ENCODE data around the gene ZNF736. TPM values are rescaled to one million over a fixed set of nuclear protein-coding genes. Genes with fewer than 3 reads are reported as not detected.

ZNF736 gene
- total and polyA plus RNA-seq, 2 of the 8 experiments (the other 6 are each of a cell fraction or from before 2014, with no cell fraction given) = not detected

Other genes starting within 250 kb of the ZNF736 start
- gene ZNF735, start 106.8 kb upstream of the ZNF736 start, total RNA-seq (2021; fragmentation: NEBNext Ultra II Directional; extraction: Animal tissue kit (Norgen Biotek cat#: 25700)) = not detected in 2 replicates
- gene ZNF735, start 106.8 kb upstream of the ZNF736 start, polyA plus RNA-seq (2011; rRNA removed) = not detected in 2 replicates
- not detected in 2 replicates for gene ZNF679, start 85.5 kb upstream of the ZNF736 start, total RNA-seq (2021; fragmentation: NEBNext Ultra II Directional; extraction: Animal tissue kit (Norgen Biotek cat#: 25700))
- gene ZNF679, start 85.5 kb upstream of the ZNF736 start, polyA plus RNA-seq (2011; rRNA removed) = not detected in 2 replicates
- gene ZNF680, start 249.1 kb downstream of the ZNF736 start, total RNA-seq (2021; fragmentation: NEBNext Ultra II Directional; extraction: Animal tissue kit (Norgen Biotek cat#: 25700)) = 15.3 and 16.9 TPM in 2 replicates
- not detected in 2 replicates for gene ZNF680, start 249.1 kb downstream of the ZNF736 start, polyA plus RNA-seq (2011; rRNA removed)

Data from H1 (cell line).